Measurements from ENCODE around the gene BABAM2. TPM values are rescaled to one million over a fixed set of nuclear protein-coding genes. Genes with fewer than 3 reads are reported as not detected.

Gene BABAM2
- total RNA-seq, 2 experiments from 2014 or later, result 19.7 to 33.2 TPM

DNA sequence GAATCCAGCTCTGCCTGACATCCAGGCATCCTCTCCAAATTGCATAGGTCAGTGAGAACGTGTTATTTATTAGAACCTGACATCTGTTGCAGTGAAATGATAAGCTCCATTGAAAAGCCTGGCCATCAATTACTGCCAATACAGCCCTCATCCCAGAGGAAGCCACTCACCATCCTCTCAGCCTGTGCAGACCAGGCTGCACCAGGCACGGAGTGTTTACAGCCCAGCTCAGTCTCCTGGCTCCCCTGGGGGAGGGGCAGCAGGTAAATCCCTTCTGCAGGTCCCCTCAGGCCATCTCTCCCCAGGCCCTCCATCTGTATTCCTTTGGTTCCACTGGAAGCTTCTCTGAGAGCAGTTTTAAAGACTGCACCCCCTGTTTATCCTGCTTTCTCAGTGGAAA is 419.6 kb downstream of the BABAM2 start:
- H3K36me3 ChIP-seq (ENCODE audit: insufficient read depth, low read length), result no peaks in the 10 kb centered on the region
- no peak overlapping the region for H3K4me3 ChIP-seq (ENCODE audit: low read depth, low read length, poor library complexity, severe bottlenecking)
- no peak for DNase-seq (ENCODE audit: low spot score)
- intact Hi-C loops (cut with micrococcal nuclease; ENCODE audit: unreplicated experiment), result no loop called here
- H3K27ac ChIP-seq (ENCODE audit: low read depth, low read length, poor library complexity, severe bottlenecking), result no peak overlapping the region
- TF ChIP-seq, protein P1, sequence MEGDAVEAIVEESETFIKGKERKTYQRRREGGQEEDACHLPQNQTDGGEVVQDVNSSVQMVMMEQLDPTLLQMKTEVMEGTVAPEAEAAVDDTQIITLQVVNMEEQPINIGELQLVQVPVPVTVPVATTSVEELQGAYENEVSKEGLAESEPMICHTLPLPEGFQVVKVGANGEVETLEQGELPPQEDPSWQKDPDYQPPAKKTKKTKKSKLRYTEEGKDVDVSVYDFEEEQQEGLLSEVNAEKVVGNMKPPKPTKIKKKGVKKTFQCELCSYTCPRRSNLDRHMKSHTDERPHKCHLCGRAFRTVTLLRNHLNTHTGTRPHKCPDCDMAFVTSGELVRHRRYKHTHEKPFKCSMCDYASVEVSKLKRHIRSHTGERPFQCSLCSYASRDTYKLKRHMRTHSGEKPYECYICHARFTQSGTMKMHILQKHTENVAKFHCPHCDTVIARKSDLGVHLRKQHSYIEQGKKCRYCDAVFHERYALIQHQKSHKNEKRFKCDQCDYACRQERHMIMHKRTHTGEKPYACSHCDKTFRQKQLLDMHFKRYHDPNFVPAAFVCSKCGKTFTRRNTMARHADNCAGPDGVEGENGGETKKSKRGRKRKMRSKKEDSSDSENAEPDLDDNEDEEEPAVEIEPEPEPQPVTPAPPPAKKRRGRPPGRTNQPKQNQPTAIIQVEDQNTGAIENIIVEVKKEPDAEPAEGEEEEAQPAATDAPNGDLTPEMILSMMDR (conservative IDR thresholded peaks at IDR 0.05; ENCODE audit: low read length), result no peak
- TF ChIP-seq EZH2phosphoT487 (IDR thresholded peaks at IDR 0.05; ENCODE audit: borderline replicate concordance, low read depth, low read length), result no peak
- CTCF ChIA-PET (ENCODE audit: unreplicated experiment), result no interaction called here
- H3K9me3 ChIP-seq (ENCODE audit: low read length), result 0 out of 2 replicates have a peak, but pooled peaks cover 5% of the 10 kb centered on the region
- H2AFZ ChIP-seq (ENCODE audit: low read length), result no peak overlapping the region
- no peak overlapping the region for H3K4me2 ChIP-seq (ENCODE audit: low read length)
- H4K20me1 ChIP-seq (ENCODE audit: insufficient read depth, low read length), result no peaks in the 10 kb centered on the region
- H3K4me1 ChIP-seq (ENCODE audit: insufficient read depth, low read length, poor library complexity, severe bottlenecking), result no peaks in the 10 kb centered on the region
- POLR2A ChIA-PET, result no interaction called here
- H3K9me2 ChIP-seq (ENCODE audit: insufficient read depth, low read length), result no peaks in the 10 kb centered on the region
- H3K79me2 ChIP-seq (ENCODE audit: insufficient read depth, low read depth, low read length), result no peaks in the 10 kb centered on the region
- no TSS peak for BruUV-seq (replicated peaks)

DNA sequence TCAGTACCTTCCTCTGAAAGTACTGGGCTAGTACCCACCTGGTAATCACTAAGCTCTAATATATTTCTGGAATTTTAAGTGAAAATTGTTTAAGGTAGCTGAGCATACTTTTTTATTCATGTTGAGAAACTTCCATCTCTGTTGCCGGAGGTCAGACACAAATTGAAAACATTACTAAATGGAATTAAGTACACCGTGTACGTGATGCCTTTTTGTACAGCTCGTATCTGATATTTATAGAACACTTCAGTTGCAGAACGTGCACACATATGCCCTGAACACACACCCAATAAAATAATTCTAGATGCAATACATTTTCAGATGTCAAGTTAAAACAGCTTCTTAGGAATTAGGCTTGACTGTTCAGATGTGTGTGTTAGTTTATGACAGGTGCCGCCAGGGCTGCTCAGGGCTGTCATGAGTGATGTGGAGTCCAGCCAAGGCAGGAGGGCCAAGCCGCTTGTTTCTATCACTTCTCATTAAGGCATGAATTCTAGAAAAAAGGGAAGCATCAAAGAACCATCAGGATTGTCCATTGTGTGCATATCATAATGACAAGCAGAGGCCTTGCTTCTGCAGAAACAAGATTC is 421.2 kb downstream of the BABAM2 start:
- CTCF ChIA-PET (ENCODE audit: unreplicated experiment), result no interaction called here
- DNase-seq (ENCODE audit: low spot score), result no peak
- Histone ChIP-seq H3K9me3 (ENCODE audit: low read length) (no peaks in the 10 kb centered on the region), H3K27ac (ENCODE audit: low read depth, low read length, poor library complexity, severe bottlenecking) (no peak overlapping the region), H2AFZ (ENCODE audit: low read length) (no peak overlapping the region), H3K9me2 (ENCODE audit: insufficient read depth, low read length) (no peaks in the 10 kb centered on the region), H4K20me1 (ENCODE audit: insufficient read depth, low read length) (no peaks in the 10 kb centered on the region), H3K79me2 (ENCODE audit: insufficient read depth, low read depth, low read length) (no peaks in the 10 kb centered on the region), H3K4me1 (ENCODE audit: insufficient read depth, low read length, poor library complexity, severe bottlenecking) (no peaks in the 10 kb centered on the region), H3K4me3 (ENCODE audit: low read depth, low read length, poor library complexity, severe bottlenecking) (no peak overlapping the region), H3K36me3 (ENCODE audit: insufficient read depth, low read length) (no peaks in the 10 kb centered on the region), H3K4me2 (ENCODE audit: low read length) (no peak overlapping the region)
- no TSS peak for BruUV-seq (replicated peaks)
- no peak for TF ChIP-seq EZH2phosphoT487 (IDR thresholded peaks at IDR 0.05; ENCODE audit: borderline replicate concordance, low read depth, low read length)
- TF ChIP-seq, protein P1 (conservative IDR thresholded peaks at IDR 0.05; ENCODE audit: low read length), result no peak
- intact Hi-C loops (cut with micrococcal nuclease; ENCODE audit: unreplicated experiment), result no loop called here
- POLR2A ChIA-PET, result no interaction called here

- POLR2A ChIA-PET, result no interaction called here
- Histone ChIP-seq H3K79me2 (ENCODE audit: insufficient read depth, low read depth, low read length) (no peaks in the 10 kb centered on the region), H3K9me2 (ENCODE audit: insufficient read depth, low read length) (no peaks in the 10 kb centered on the region), H3K4me1 (ENCODE audit: insufficient read depth, low read length, poor library complexity, severe bottlenecking) (no peaks in the 10 kb centered on the region), H3K27ac (ENCODE audit: low read depth, low read length, poor library complexity, severe bottlenecking) (no peak overlapping the region), H4K20me1 (ENCODE audit: insufficient read depth, low read length) (no peaks in the 10 kb centered on the region), H3K4me2 (ENCODE audit: low read length) (no peak overlapping the region), H2AFZ (ENCODE audit: low read length) (no peak overlapping the region), H3K9me3 (ENCODE audit: low read length) (no peaks in the 10 kb centered on the region), H3K4me3 (ENCODE audit: low read depth, low read length, poor library complexity, severe bottlenecking) (no peak overlapping the region), H3K36me3 (ENCODE audit: insufficient read depth, low read length) (no peaks in the 10 kb centered on the region)
- intact Hi-C loops (cut with micrococcal nuclease; ENCODE audit: unreplicated experiment), result no loop called here
- CTCF ChIA-PET (ENCODE audit: unreplicated experiment), result no interaction called here
- TF ChIP-seq, protein P1 (conservative IDR thresholded peaks at IDR 0.05; ENCODE audit: low read length), result no peak
- no peak for TF ChIP-seq EZH2phosphoT487 (IDR thresholded peaks at IDR 0.05; ENCODE audit: borderline replicate concordance, low read depth, low read length)
- no TSS peak for BruUV-seq (replicated peaks)
- no peak for DNase-seq (ENCODE audit: low spot score)
These were observed 422.0 kb downstream of the BABAM2 start for GRCh38 chr2:28312307-28313219.
